ENCODE results near the gene TRIO. TPM values are rescaled to one million over a fixed set of nuclear protein-coding genes. Genes with fewer than 3 reads are reported as not detected.

TRIO gene
- polyA plus RNA-seq, 3 donors, result 1.7 to 45.8 (median 2.1) TPM

DNA sequence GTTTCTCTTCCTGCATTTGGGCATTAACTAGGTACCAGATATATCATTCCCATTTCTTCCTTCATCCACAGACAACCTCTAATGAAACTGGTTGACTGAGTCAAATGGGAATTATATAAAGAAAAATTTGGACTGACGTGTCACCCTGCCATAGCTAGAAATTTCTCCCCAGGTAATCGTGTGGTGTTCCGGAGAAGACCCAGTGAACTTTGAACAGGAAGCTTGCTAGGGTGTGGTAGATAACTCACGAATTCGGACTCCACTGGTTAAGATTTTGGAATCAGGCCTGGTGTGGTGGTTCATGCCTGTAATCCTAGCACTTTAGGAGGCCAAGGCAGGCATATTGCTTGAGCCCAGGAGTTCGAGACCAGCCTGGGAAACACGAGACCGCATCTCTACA lies 324.1 kb downstream of the TRIO start:
- DNase-seq, result no peak
- Mint-ChIP-seq H3K27ac (no peak overlapping the region), H3K27me3 (ENCODE audit: low read depth in 3 of 3) (peaks cover 0 to 2% (median 1%) of the 10 kb centered on the region in 3 donors), H3K4me1 (peaks cover 33% of the 10 kb centered on the region), H3K9me3 (no peaks in the 10 kb centered on the region), H3K4me3 (no peak overlapping the region), H3K36me3 (peaks cover 65 to 67% of the 10 kb centered on the region in 2 donors)
- H2AFZ ChIP-seq (ENCODE audit: insufficient read depth, low read depth, low read length, poor library complexity, severe bottlenecking), result no peak overlapping the region
- no peak overlapping the region for H3K4me3 ChIP-seq (replicated peaks in 1 of 3; ENCODE audit: low read depth in 2 of 3, low read length in 3 of 3)
- no peak overlapping the region for H3K9ac ChIP-seq (ENCODE audit: insufficient read depth, low read length, poor library complexity, severe bottlenecking)
- no peak overlapping the region for H3K27ac ChIP-seq (ENCODE audit: low read depth in 1 of 2, low read length in 2 of 2)
- 89% methylated on average over 5 of the region's 8 CpGs for WGBS (ENCODE audit: insufficient coverage)
- no peak overlapping the region for H3K4me2 ChIP-seq (replicated peaks; ENCODE audit: extremely low read depth, low read length, poor library complexity, severe bottlenecking)
- H3K27me3 ChIP-seq (ENCODE audit: control insufficient read depth in 2 of 2, insufficient read depth in 2 of 2, low read length in 2 of 2), result no peaks in the 10 kb centered on the region
- H3K9me3 ChIP-seq (replicated peaks in 1 of 2; ENCODE audit: control insufficient read depth in 1 of 2, insufficient read depth in 1 of 2, low read length in 2 of 2), result no peaks in the 10 kb centered on the region
- intact Hi-C loops (cut with micrococcal nuclease), result loop anchor here in 1 of 2 donors (10.0 kb wide), 1 partner anchor 128 kb away; no protein-coding TSS in a partner anchor
- peaks cover 32 to 73% of the 10 kb centered on the region in 2 donors for H3K36me3 ChIP-seq (replicated peaks in 1 of 2; ENCODE audit: control insufficient read depth in 1 of 2, insufficient read depth in 2 of 2, low read length in 2 of 2)
- H3K79me2 ChIP-seq (ENCODE audit: insufficient read depth, low read length), result no peaks in the 10 kb centered on the region
- peaks cover 34 to 38% of the 10 kb centered on the region in 2 donors for H3K4me1 ChIP-seq (ENCODE audit: control insufficient read depth in 1 of 2, insufficient read depth in 2 of 2, low read length in 2 of 2)
- H4K20me1 ChIP-seq (ENCODE audit: insufficient read depth, low read length), result no peaks in the 10 kb centered on the region
- TF ChIP-seq, protein P1, sequence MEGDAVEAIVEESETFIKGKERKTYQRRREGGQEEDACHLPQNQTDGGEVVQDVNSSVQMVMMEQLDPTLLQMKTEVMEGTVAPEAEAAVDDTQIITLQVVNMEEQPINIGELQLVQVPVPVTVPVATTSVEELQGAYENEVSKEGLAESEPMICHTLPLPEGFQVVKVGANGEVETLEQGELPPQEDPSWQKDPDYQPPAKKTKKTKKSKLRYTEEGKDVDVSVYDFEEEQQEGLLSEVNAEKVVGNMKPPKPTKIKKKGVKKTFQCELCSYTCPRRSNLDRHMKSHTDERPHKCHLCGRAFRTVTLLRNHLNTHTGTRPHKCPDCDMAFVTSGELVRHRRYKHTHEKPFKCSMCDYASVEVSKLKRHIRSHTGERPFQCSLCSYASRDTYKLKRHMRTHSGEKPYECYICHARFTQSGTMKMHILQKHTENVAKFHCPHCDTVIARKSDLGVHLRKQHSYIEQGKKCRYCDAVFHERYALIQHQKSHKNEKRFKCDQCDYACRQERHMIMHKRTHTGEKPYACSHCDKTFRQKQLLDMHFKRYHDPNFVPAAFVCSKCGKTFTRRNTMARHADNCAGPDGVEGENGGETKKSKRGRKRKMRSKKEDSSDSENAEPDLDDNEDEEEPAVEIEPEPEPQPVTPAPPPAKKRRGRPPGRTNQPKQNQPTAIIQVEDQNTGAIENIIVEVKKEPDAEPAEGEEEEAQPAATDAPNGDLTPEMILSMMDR (IDR thresholded peaks at IDR 0.05), result no peak

DNA sequence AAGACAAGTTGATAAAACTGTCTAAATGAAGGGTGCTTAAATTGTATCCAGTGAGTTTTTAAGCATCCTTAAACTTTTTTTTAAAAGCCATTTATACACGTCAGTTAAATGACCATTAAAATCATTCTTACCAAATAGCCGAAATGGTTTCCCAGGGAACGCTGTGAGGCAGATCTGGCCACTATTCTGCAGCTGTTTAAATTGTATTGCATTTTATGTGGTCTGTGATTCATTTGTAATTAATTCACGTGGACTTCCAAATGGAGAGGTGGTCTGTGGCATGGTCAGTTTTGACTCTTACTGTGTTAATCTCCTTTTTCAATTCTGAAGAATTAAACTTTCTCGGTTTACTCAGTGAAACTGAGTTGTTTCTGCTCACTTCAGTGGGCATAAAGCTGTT lies 324.7 kb downstream of the TRIO start:
- H3K4me3 Mint-ChIP-seq, result no peak overlapping the region
- peaks cover 62 to 66% of the 10 kb centered on the region in 2 donors for H3K36me3 Mint-ChIP-seq
- DNase-seq, result no peak
- H4K20me1 ChIP-seq (ENCODE audit: insufficient read depth, low read length), result no peaks in the 10 kb centered on the region
- no peaks in the 10 kb centered on the region for H3K27me3 ChIP-seq (ENCODE audit: control insufficient read depth in 2 of 2, insufficient read depth in 2 of 2, low read length in 2 of 2)
- H3K27me3 Mint-ChIP-seq (ENCODE audit: low read depth in 3 of 3), result peaks cover 0 to 2% (median 1%) of the 10 kb centered on the region in 3 donors
- no peak overlapping the region for H2AFZ ChIP-seq (ENCODE audit: insufficient read depth, low read depth, low read length, poor library complexity, severe bottlenecking)
- no CpG with 5 or more reads among the region's 5 CpGs for WGBS (ENCODE audit: insufficient coverage)
- H3K9me3 Mint-ChIP-seq, result no peaks in the 10 kb centered on the region
- H3K9ac ChIP-seq (ENCODE audit: insufficient read depth, low read length, poor library complexity, severe bottlenecking), result no peak overlapping the region
- H3K27ac Mint-ChIP-seq, result peak overlapping the region in 1 of 7 donors; percentile 73
- H3K4me2 ChIP-seq (replicated peaks; ENCODE audit: extremely low read depth, low read length, poor library complexity, severe bottlenecking), result no peak overlapping the region
- no peak overlapping the region for H3K4me3 ChIP-seq (replicated peaks in 1 of 3; ENCODE audit: low read depth in 2 of 3, low read length in 3 of 3)
- intact Hi-C loops (cut with micrococcal nuclease), result loop anchor here in 1 of 2 donors (10.0 kb wide), 1 partner anchor 127 kb away; no protein-coding TSS in a partner anchor
- H3K4me1 ChIP-seq (ENCODE audit: control insufficient read depth in 1 of 2, insufficient read depth in 2 of 2, low read length in 2 of 2), result peaks cover 30 to 32% of the 10 kb centered on the region in 2 donors
- H3K36me3 ChIP-seq (replicated peaks in 1 of 2; ENCODE audit: control insufficient read depth in 1 of 2, insufficient read depth in 2 of 2, low read length in 2 of 2), result peaks cover 34 to 73% of the 10 kb centered on the region in 2 donors
- no peaks in the 10 kb centered on the region for H3K9me3 ChIP-seq (replicated peaks in 1 of 2; ENCODE audit: control insufficient read depth in 1 of 2, insufficient read depth in 1 of 2, low read length in 2 of 2)
- H3K79me2 ChIP-seq (ENCODE audit: insufficient read depth, low read length), result no peaks in the 10 kb centered on the region
- peaks cover 28% of the 10 kb centered on the region for H3K4me1 Mint-ChIP-seq
- no peak overlapping the region for H3K27ac ChIP-seq (ENCODE audit: low read depth in 1 of 2, low read length in 2 of 2)
- TF ChIP-seq, protein P1 (IDR thresholded peaks at IDR 0.05), result no peak

Data from CD14-positive monocyte (primary cell).